HepG2 (cell line): ENCODE results near the gene UNC13D. TPM values are rescaled to one million over a fixed set of nuclear protein-coding genes. Genes with fewer than 3 reads are reported as not detected.

Experiments used
- ATAC-seq: fragments of 200-7000 bp; cut with Tn5 transposase; 3 replicates; pipeline ENCODE4 v1.9.1; 2020; ENCODE audit warnings: mild to moderate bottlenecking, moderate library complexity
- BruUV-seq: library from RNA; stranded (reverse); fragments of 400-500 nt; replicated peaks from 2 replicates; lab custom pipeline; 2021; lab: Mats Ljungman, UMichigan
- CTCF ChIA-PET: fragments of 300-600 bp; formaldehyde crosslinking; extraction: SDS; loops from one replicate; lab custom pipeline; 2021; ENCODE audit warnings: low total read pairs, inconsistent platforms, low intra/inter-chr PET ratio; lab: Yijun Ruan, JAX
- POLR2A ChIA-PET: fragments of 350-600 bp; sonication (Branson Sonifier 250); formaldehyde crosslinking; loops from one replicate; lab custom pipeline; 2020; ENCODE audit warnings: antibody characterized with exemption, inconsistent platforms; lab: Yijun Ruan, JAX
- DNase-seq: peaks from one replicate; pipeline ENCODE4 v3.0.0-alpha.2; 2015; ENCODE audit warnings: low spot score
- FAIRE-seq: peaks from 3 replicates; lab custom pipeline; 2011; peaks lifted over from hg19 to GRCh38; lab: Jason Lieb, UNC
- H2AFZ ChIP-seq: one replicate; pipeline ENCODE4 v1.6.1; 2011; ENCODE audit warnings: low read length, inconsistent platforms
- H3K27ac ChIP-seq: fragments of 300-600 bp; 3 replicates; pipeline ENCODE4 v1.8.0; 2011; ENCODE audit warnings: mixed run types, mild to moderate bottlenecking, mixed read lengths, low read length, inconsistent platforms; ENCODE audit not compliant: insufficient read depth; ENCODE audit errors: extremely low read length
- H3K27me3 ChIP-seq, 2 experiments: fragments of 200-600 bp in 1 of 2; 2 replicates in 1 of 2; 3 replicates in 1 of 2; pipeline versions ENCODE4 v1.6.0 to v1.8.0; 2011; ENCODE audit warnings: low read length in 2 of 2, mild to moderate bottlenecking in 2 of 2, moderate library complexity in 2 of 2, inconsistent platforms in 1 of 2; ENCODE audit not compliant: insufficient read depth in 2 of 2, control insufficient read depth in 1 of 2
- H3K36me3 ChIP-seq, 2 experiments: fragments of 200-600 bp in 1 of 2; replicated peaks in 1 of 2; 2 replicates in 1 of 2; 3 replicates in 1 of 2; pipeline versions ENCODE4 v1.5.1 to v1.8.0; 2011; ENCODE audit warnings: low read length in 2 of 2, inconsistent platforms in 1 of 2; ENCODE audit not compliant: insufficient read depth in 2 of 2, control insufficient read depth in 1 of 2
- H3K4me1 ChIP-seq: 2 replicates; pipeline ENCODE4 v1.5.1; 2012; ENCODE audit warnings: low read length, inconsistent platforms; ENCODE audit not compliant: insufficient read depth
- H3K4me2 ChIP-seq: 2 replicates; pipeline ENCODE4 v1.6.0; 2011; ENCODE audit warnings: low read depth, low read length, inconsistent platforms
- H3K4me3 ChIP-seq, 3 experiments: fragments of 200-600 bp in 1 of 3; sonication (generic), shearing (Covaris generic) in 1 of 3; replicated peaks in 1 of 3; 2 replicates each; pipeline ENCODE4 v1.5.1; 2011 to 2016; ENCODE audit warnings: low read length in 3 of 3, inconsistent platforms in 2 of 3, low read depth in 2 of 3, mild to moderate bottlenecking in 2 of 3, control low read depth in 1 of 3, mixed read lengths in 1 of 3; ENCODE audit not compliant: insufficient read depth in 1 of 3
- H3K79me2 ChIP-seq: one replicate; pipeline ENCODE4 v1.6.1; 2011; ENCODE audit warnings: low read length, inconsistent platforms; ENCODE audit not compliant: insufficient read depth
- H3K9ac ChIP-seq: 2 replicates; pipeline ENCODE4 v1.6.0; 2011; ENCODE audit warnings: mild to moderate bottlenecking, low read depth, low read length, inconsistent platforms; ENCODE audit not compliant: insufficient read depth
- H3K9me3 ChIP-seq: 2 replicates; pipeline ENCODE4 v1.5.1; 2012; ENCODE audit warnings: mild to moderate bottlenecking, low read length
- H4K20me1 ChIP-seq: 2 replicates; pipeline ENCODE4 v1.6.0; 2011; ENCODE audit warnings: inconsistent platforms, mild to moderate bottlenecking, low read length, moderate library complexity; ENCODE audit not compliant: insufficient read depth
- ADNP ChIP-seq: sonication (generic); formaldehyde crosslinking; IDR thresholded peaks from 2 replicates; pipeline ENCODE4 v1.4.0; 2020; ENCODE audit warnings: missing genetic modification reagents
- AGO2 ChIP-seq: fragments of 200-400 bp; formaldehyde crosslinking; optimal IDR thresholded peaks from 2 replicates; pipeline ENCODE3; 2017; ENCODE audit warnings: mild to moderate bottlenecking, low read depth, low read length, moderate library complexity
- CHD4 ChIP-seq: fragments of 200-600 bp; sonication (generic); IDR thresholded peaks from 2 replicates; pipeline ENCODE4 v1.7.0; 2017; ENCODE audit warnings: mild to moderate bottlenecking, low read length, borderline replicate concordance
- RBM22 ChIP-seq: fragments of 200-400 bp; formaldehyde crosslinking; optimal IDR thresholded peaks from 2 replicates; pipeline ENCODE3; 2017; ENCODE audit warnings: mild to moderate bottlenecking, low read length, moderate library complexity
- ZMYM3 ChIP-seq: sonication (generic); formaldehyde crosslinking; IDR thresholded peaks from 2 replicates; pipeline ENCODE4 v1.5.1; 2020; ENCODE audit warnings: mild to moderate bottlenecking, missing genetic modification reagents
- ZNF354B ChIP-seq: sonication (generic); formaldehyde crosslinking; IDR thresholded peaks from 2 replicates; pipeline ENCODE4 v1.8.0; 2022; ENCODE audit warnings: mild to moderate bottlenecking, missing genetic modification reagents
- ZNF432 ChIP-seq: sonication (generic); formaldehyde crosslinking; IDR thresholded peaks from 2 replicates; pipeline ENCODE4 v1.5.0; 2020; ENCODE audit warnings: missing genetic modification reagents, mild to moderate bottlenecking, borderline replicate concordance
- ZNF629 ChIP-seq: sonication (generic); formaldehyde crosslinking; conservative IDR thresholded peaks from 2 replicates; pipeline ENCODE4 v1.5.0; 2020; ENCODE audit warnings: missing genetic modification reagents
- ZNF646 ChIP-seq: sonication (generic); formaldehyde crosslinking; IDR thresholded peaks from 2 replicates; pipeline ENCODE4 v1.9.0; 2021; ENCODE audit warnings: mild to moderate bottlenecking, missing genetic modification reagents
- WGBS: methylation state at CpG from one replicate; pipeline ENCODE4 v1.1.6; 2017; ENCODE audit warnings: low lambda C conversion rate; 5-methylcytosine and 5-hydroxymethylcytosine counted together
- in situ Hi-C: cut with HindIII; loops from 2 replicates; pipeline ENCODE4 v1.10.0; 2017; ENCODE audit warnings: low pct_unique_long_range_greater_than_20kb; ENCODE audit not compliant: extremely low pct_ligation_motif_present
- intact Hi-C: fragments of 100-400 bp; cut with micrococcal nuclease; formaldehyde crosslinking; loops from one replicate; pipeline ENCODE4 v1.10.0; 2022; ENCODE audit not compliant: unreplicated experiment
- polyA plus RNA-seq, 8 experiments: library from polyadenylated mRNA; depleted of rRNA in 3 of 8; stranded (reverse) in 7 of 8; unstranded in 1 of 8; fragments of >200 nt; fragmentation: Illumina TruSeq in 4 of 8; extraction: Trizol in 4 of 8; gene quantifications; 2 replicates each; pipeline versions ENCODE4 v1.2.1 to v1.2.3, GENCODE V29; 2011 to 2016; ENCODE audit warnings: low read depth in 4 of 8, missing spikeins in 1 of 8, mixed read lengths in 1 of 8; ENCODE audit not compliant: insufficient read depth in 1 of 8
- total RNA-seq, 5 experiments: library from RNA; depleted of rRNA; stranded (reverse); fragments of >200 nt; fragmentation: Illumina TruSeq; extraction: Trizol; gene quantifications; 2 replicates each; pipeline ENCODE4 v1.2.3, GENCODE V29; 2016; ENCODE audit warnings: low read depth in 1 of 5

Gene UNC13D
- total and polyA plus RNA-seq, 2 of the 13 experiments (the other 11 are each of a cell fraction or from before 2014, with no cell fraction given) = 29.7 to 42.7 TPM

DNA sequence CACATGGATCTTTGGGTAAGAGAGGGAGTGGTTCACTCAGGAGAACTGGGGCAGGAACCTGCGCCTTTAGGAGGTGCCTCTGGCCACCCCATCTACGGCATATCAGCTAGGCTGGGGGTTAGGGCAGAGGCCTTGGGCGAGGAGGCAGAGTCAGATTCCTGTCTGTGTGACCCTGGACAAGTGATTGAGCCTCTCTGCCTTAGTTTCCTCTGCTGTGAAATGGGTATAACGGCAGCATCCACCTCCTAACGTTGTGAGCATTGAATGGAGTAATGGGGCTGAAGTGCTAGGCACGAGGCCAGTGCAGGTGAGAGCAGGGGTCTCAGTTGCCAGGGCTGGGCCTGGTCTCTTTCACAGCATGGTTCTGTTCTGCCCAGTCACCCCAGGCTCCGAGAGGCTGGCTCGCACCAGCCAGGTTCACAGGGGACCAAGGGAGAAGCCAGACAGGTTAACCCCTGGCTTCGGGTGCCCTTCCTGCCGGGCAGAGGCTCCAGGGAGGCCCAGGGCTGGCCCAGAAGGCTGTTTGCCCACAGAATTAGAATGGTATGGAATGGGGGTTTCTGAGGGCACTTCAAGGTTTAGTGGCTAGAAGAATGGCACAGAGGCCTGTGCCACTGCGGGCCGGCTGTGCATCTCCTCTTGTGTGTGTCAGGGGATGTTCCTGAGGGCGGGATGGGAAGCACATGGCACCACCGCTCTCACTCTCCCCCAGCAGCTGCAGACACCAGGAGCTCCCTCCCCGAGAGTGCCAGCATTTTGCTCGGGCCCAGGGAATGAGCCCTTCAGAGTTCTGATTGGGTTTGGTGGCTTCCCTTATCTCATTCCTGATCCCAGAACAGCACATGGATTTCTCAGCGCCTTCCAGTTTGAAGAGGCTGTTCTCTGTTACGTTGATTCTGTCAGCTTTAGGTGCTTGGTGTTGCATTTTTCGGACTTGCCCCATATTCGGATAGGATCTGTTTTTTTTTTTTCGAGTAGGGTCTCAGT is 23.8 kb downstream of the UNC13D start:
- Histone ChIP-seq H3K9ac (no peak overlapping the region), H3K36me3 (peaks cover 49 to 83% of the 10 kb centered on the region in 2 experiments), H3K4me1 (no peaks in the 10 kb centered on the region), H3K79me2 (no peaks in the 10 kb centered on the region), H3K27ac (no peak overlapping the region), H4K20me1 (no peaks in the 10 kb centered on the region), H2AFZ (no peak overlapping the region), H3K4me2 (no peak overlapping the region), H3K4me3 (no peak overlapping the region), H3K27me3 (no peaks in the 10 kb centered on the region), H3K9me3 (no peaks in the 10 kb centered on the region)
- FAIRE-seq = no peak
- no TSS peak for BruUV-seq
- TF ChIP-seq ZNF646 (CRISPR knock-in tag) (no peak), ADNP (CRISPR knock-in tag) (peak; percentile 65; the same call in 1 of the 2 replicates), RBM22 (peak; percentile 25), CHD4 (peak; percentile 43; the same call in 1 of the 2 replicates), AGO2 (peak; percentile 32), ZNF432 (CRISPR knock-in tag) (no peak), ZNF629 (CRISPR knock-in tag) (peak; percentile 96), ZMYM3 (peak; percentile 88), ZNF354B (CRISPR knock-in tag) (no peak)
- ChIA-PET POLR2A (interaction anchor here (0.6 to 3.9 kb wide), 4 partner anchors 24 to 304 kb away, joined by 3 to 24 read pairs (median 6); partner anchors contain the start of gene UNC13D), CTCF (no interaction called here)
- in situ Hi-C loops = no loop called here
- no peak for DNase-seq
- ATAC-seq = no peak
- intact Hi-C loops = no loop called here
- WGBS = 86% methylated on average over 19 of the region's 21 CpGs
